Endothelial cell of umbilical vein (primary cell): ENCODE data around the gene ARID1B. TPM values are rescaled to one million over a fixed set of nuclear protein-coding genes. Genes with fewer than 3 reads are reported as not detected.

ENCODE experiments used
- BruUV-seq: library from RNA; stranded (reverse); fragments of 400-500 nt; replicated peaks from 2 replicates; lab custom pipeline; 2021; lab: Mats Ljungman, UMichigan
- CTCF ChIA-PET: fragments of 300-600, 350-600 bp; sonication (Branson Sonifier 250); formaldehyde crosslinking; loops from one replicate; lab custom pipeline; 2021; ENCODE audit warnings: antibody characterized with exemption, inconsistent platforms; lab: Charles Lee
- POLR2A ChIA-PET: fragments of 300-600, 350-600 bp; sonication (Branson Sonifier 250); formaldehyde crosslinking; loops from one replicate; lab custom pipeline; 2021; ENCODE audit warnings: antibody characterized with exemption, inconsistent platforms; lab: Charles Lee
- DNase-seq: peaks from one replicate; pipeline ENCODE4 v3.0.0-alpha.2; 2011; ENCODE audit warnings: low read depth, low spot score
- FAIRE-seq: peaks from 2 replicates; lab custom pipeline; 2011; peaks lifted over from hg19 to GRCh38; lab: Jason Lieb, UNC
- H2AFZ ChIP-seq: 2 replicates; pipeline ENCODE4 v1.6.0; 2012; ENCODE audit warnings: low read depth, low read length, control low read depth, inconsistent platforms
- H3K27ac ChIP-seq: 2 replicates; pipeline ENCODE4 v1.5.1; 2011; ENCODE audit warnings: low read depth, mild to moderate bottlenecking, control low read depth, low read length, moderate library complexity; ENCODE audit not compliant: insufficient read depth
- H3K27me3 ChIP-seq, 2 experiments: 2 replicates each; pipeline versions ENCODE4 v1.6.0 to v1.6.1; 2011; ENCODE audit warnings: low read length in 2 of 2, mixed read lengths in 1 of 2; ENCODE audit not compliant: control insufficient read depth in 2 of 2, insufficient read depth in 2 of 2
- H3K36me3 ChIP-seq, 2 experiments: 2 replicates in 1 of 2; 3 replicates in 1 of 2; pipeline ENCODE4 v1.5.1; 2011; ENCODE audit warnings: low read length in 2 of 2, mild to moderate bottlenecking in 1 of 2, moderate library complexity in 1 of 2; ENCODE audit not compliant: control insufficient read depth in 2 of 2, insufficient read depth in 2 of 2; ENCODE audit errors: extremely low read depth in 1 of 2
- H3K4me1 ChIP-seq: 3 replicates; pipeline ENCODE4 v1.5.1; 2011; ENCODE audit warnings: mild to moderate bottlenecking, low read length; ENCODE audit not compliant: control insufficient read depth, insufficient read depth; ENCODE audit errors: extremely low read depth
- H3K4me2 ChIP-seq: 2 replicates; pipeline ENCODE4 v1.6.1; 2011; ENCODE audit warnings: low read length, control low read depth, mixed read lengths; ENCODE audit not compliant: insufficient read depth
- H3K4me3 ChIP-seq, 3 experiments: fragments of 200-600 bp in 1 of 3; sonication (generic), shearing (Covaris generic) in 1 of 3; replicated peaks in 1 of 3; 2 replicates each; pipeline ENCODE4 v1.5.1; 2011 to 2016; ENCODE audit warnings: control low read depth in 3 of 3, low read length in 3 of 3, mild to moderate bottlenecking in 2 of 3, inconsistent platforms in 1 of 3, low read depth in 1 of 3, moderate library complexity in 1 of 3; ENCODE audit not compliant: insufficient read depth in 1 of 3
- H3K79me2 ChIP-seq: 2 replicates; pipeline ENCODE4 v1.6.0; 2012; ENCODE audit warnings: low read length, inconsistent platforms; ENCODE audit not compliant: control insufficient read depth, insufficient read depth
- H3K9ac ChIP-seq: replicated peaks from 2 replicates; pipeline ENCODE3; 2011; ENCODE audit warnings: low read length, control low read depth; ENCODE audit not compliant: insufficient read depth; ENCODE audit errors: extremely low read depth
- H3K9me1 ChIP-seq: replicated peaks from 3 replicates; pipeline ENCODE4 v1.6.0; 2011; ENCODE audit warnings: mild to moderate bottlenecking, low read length; ENCODE audit not compliant: control insufficient read depth, insufficient read depth; ENCODE audit errors: extremely low read depth
- H3K9me3 ChIP-seq: replicated peaks from 2 replicates; pipeline ENCODE4 v1.5.1; 2012; ENCODE audit warnings: low read length, inconsistent platforms; ENCODE audit not compliant: control insufficient read depth, insufficient read depth
- H4K20me1 ChIP-seq: replicated peaks from 2 replicates; pipeline ENCODE3; 2011; ENCODE audit warnings: mild to moderate bottlenecking, low read length; ENCODE audit not compliant: control insufficient read depth, insufficient read depth; ENCODE audit errors: extremely low read depth
- EZH2 ChIP-seq: IDR thresholded peaks from 2 replicates; pipeline ENCODE4 v1.6.1; 2012; ENCODE audit warnings: borderline replicate concordance, low read depth, mild to moderate bottlenecking, moderate library complexity, low read length, inconsistent platforms; ENCODE audit not compliant: severe bottlenecking
- FOS ChIP-seq: IDR thresholded peaks from 2 replicates; pipeline ENCODE4 v1.6.1; 2011; ENCODE audit warnings: mild to moderate bottlenecking, low read length, moderate library complexity, borderline replicate concordance; ENCODE audit not compliant: insufficient read depth
- GATA2 ChIP-seq: IDR thresholded peaks from 2 replicates; pipeline ENCODE4 v1.7.0; 2011; ENCODE audit warnings: low read depth, mild to moderate bottlenecking, moderate library complexity, mixed read lengths, low read length; ENCODE audit not compliant: insufficient read length, insufficient read depth
- JUN ChIP-seq: IDR thresholded peaks from 2 replicates; pipeline ENCODE4 v1.6.1; 2011; ENCODE audit warnings: borderline replicate concordance, low read depth; ENCODE audit not compliant: insufficient read length, insufficient read depth
- MYC ChIP-seq: IDR thresholded peaks from one replicate; pipeline ENCODE4 v1.6.1; 2011; ENCODE audit warnings: mild to moderate bottlenecking, low read depth, low read length
- POLR2A ChIP-seq: IDR thresholded peaks from 2 replicates; pipeline ENCODE4 v1.6.1; 2012; ENCODE audit warnings: low read depth, mild to moderate bottlenecking, control low read depth, low read length
- POLR2AphosphoS5 ChIP-seq: IDR thresholded peaks from 2 replicates; pipeline ENCODE4 v1.6.1; 2012; ENCODE audit warnings: low read depth, mild to moderate bottlenecking, control low read depth, low read length, moderate library complexity; ENCODE audit not compliant: insufficient read depth
- dilution Hi-C: fragments of 300-500 bp; cut with MboI; formaldehyde crosslinking; loops from one replicate; pipeline ENCODE4 v1.15.0; 2019; ENCODE audit warnings: low sequenced_read_pairs; ENCODE audit not compliant: extremely low pct_ligation_motif_present
- intact Hi-C: fragments of 100-400 bp; cut with micrococcal nuclease; formaldehyde crosslinking; loops from one replicate; pipeline ENCODE4 v1.10.0; 2022
- polyA plus RNA-seq, 4 experiments: library from polyadenylated mRNA; depleted of rRNA in 3 of 4; stranded (reverse) in 3 of 4; unstranded in 1 of 4; fragments of >200 nt; gene quantifications; 2 replicates each; pipeline versions ENCODE4 v1.2.1 to v1.2.3, GENCODE V29; 2011 to 2012; ENCODE audit warnings: missing spikeins in 1 of 4
- total RNA-seq: library from RNA; stranded (reverse); gene quantifications from 2 replicates; pipeline ENCODE4 v1.2.3, GENCODE V29; 2021
- TF ChIP-seq, protein P1 (sequence below): IDR thresholded peaks from 2 replicates; pipeline ENCODE4 v1.6.1; 2011; ENCODE audit not compliant: insufficient read depth, insufficient read length
- TF ChIP-seq, protein P2 (sequence below), 2 donors: IDR thresholded peaks; 1 replicate in 1 of 2; 2 replicates in 1 of 2; pipeline ENCODE4 v1.5.1; 2011; ENCODE audit warnings: low read length in 2 of 2, mild to moderate bottlenecking in 2 of 2, moderate library complexity in 2 of 2, control low read depth in 1 of 2, inconsistent platforms in 1 of 2, low read depth in 1 of 2; ENCODE audit not compliant: insufficient read depth in 1 of 2; ENCODE audit errors: extremely low read depth in 1 of 2

Gene ARID1B
- total and polyA plus RNA-seq, 2 donors (not counting 3 experiments of a cell fraction or from before 2014, with no cell fraction given) = 21.8 to 89.5 TPM

GRCh38 chr6:156849806-156850205 lies 72.6 kb downstream of the ARID1B start:
- Histone ChIP-seq H3K27ac (no peak overlapping the region), H3K9me3 (no peaks in the 10 kb centered on the region), H2AFZ (no peak overlapping the region), H3K9ac (no peak overlapping the region), H3K27me3 (no peaks in the 10 kb centered on the region), H3K4me2 (no peak overlapping the region), H3K9me1 (no peaks in the 10 kb centered on the region), H3K4me1 (peaks cover 23% of the 10 kb centered on the region), H3K4me3 (no peak overlapping the region), H3K36me3 (no peaks in the 10 kb centered on the region), H4K20me1 (peaks cover 20% of the 10 kb centered on the region), H3K79me2 (peaks cover 94% of the 10 kb centered on the region)
- no TSS peak for BruUV-seq
- no peak for TF ChIP-seq EZH2
- TF ChIP-seq GATA2 = no peak
- no peak for TF ChIP-seq JUN
- TF ChIP-seq POLR2A = no peak
- TF ChIP-seq, protein P1, sequence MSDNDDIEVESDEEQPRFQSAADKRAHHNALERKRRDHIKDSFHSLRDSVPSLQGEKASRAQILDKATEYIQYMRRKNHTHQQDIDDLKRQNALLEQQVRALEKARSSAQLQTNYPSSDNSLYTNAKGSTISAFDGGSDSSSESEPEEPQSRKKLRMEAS = no peak
- no peak for TF ChIP-seq MYC
- no peak for TF ChIP-seq FOS
- no peak for TF ChIP-seq POLR2AphosphoS5
- TF ChIP-seq, protein P2, sequence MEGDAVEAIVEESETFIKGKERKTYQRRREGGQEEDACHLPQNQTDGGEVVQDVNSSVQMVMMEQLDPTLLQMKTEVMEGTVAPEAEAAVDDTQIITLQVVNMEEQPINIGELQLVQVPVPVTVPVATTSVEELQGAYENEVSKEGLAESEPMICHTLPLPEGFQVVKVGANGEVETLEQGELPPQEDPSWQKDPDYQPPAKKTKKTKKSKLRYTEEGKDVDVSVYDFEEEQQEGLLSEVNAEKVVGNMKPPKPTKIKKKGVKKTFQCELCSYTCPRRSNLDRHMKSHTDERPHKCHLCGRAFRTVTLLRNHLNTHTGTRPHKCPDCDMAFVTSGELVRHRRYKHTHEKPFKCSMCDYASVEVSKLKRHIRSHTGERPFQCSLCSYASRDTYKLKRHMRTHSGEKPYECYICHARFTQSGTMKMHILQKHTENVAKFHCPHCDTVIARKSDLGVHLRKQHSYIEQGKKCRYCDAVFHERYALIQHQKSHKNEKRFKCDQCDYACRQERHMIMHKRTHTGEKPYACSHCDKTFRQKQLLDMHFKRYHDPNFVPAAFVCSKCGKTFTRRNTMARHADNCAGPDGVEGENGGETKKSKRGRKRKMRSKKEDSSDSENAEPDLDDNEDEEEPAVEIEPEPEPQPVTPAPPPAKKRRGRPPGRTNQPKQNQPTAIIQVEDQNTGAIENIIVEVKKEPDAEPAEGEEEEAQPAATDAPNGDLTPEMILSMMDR (IDR thresholded peaks at IDR 0.05; ENCODE audit: extremely low read depth in 1 of 2, insufficient read depth in 1 of 2, low read depth in 1 of 2, low read length in 2 of 2) = no peak
- ChIA-PET CTCF (no interaction called here), POLR2A (no interaction called here)
- intact Hi-C loops = loop anchor here (5.0 kb wide), 1 partner anchor 68 kb away; no protein-coding TSS in a partner anchor
- dilution Hi-C loops = no loop called here
- DNase-seq = no peak
- FAIRE-seq = no peak
